HG02610 (cell line): ENCODE measurements around the gene COPE.

ENCODE experiments used
- ATAC-seq: cut with Tn5 transposase; IDR thresholded peaks from one replicate; pipeline ENCODE4 v1.9.1; 2021; ENCODE audit warnings: mild to moderate bottlenecking, moderate library complexity; ENCODE audit not compliant: unreplicated experiment

The COPE gene

DNA sequence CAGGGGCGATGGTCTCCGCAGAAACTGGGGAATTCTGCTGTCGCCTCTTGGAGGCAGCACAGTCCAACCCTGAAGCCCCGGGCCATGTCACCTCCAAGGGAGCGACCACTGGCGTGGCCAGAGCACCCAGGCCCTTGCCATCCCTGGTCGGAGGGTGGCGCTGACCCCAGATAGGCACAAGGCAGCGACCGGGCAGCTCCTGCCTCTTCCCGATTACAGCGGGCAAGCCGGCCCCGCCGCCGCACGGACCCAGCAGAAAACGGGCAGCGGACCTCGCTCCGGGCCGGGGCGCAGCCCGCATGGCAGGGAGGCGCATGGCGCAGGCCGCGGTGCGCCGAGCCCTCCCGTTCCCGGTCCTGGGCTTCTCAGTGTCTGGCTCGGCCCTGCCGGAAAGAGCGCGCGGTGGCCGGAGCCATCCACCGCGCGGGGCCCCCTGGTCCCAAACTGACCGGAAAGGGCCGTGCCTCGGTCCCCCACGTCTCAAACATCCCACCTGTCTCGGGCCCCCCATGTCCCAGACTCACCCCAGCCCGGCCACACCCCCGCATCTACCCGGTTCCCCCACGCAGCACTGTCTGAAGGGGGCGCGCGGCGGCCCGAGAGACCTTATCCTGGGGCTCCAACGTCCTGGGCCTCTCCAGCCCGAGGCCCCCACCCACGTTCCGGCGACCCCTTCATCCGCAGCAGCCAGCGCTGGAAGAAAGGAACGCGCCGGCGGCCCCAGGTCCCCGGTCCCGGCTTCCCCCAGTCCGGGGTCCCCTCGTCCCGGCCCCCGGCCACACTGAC is 24.0 kb downstream of the COPE start:
- ATAC-seq = no peak

DNA sequence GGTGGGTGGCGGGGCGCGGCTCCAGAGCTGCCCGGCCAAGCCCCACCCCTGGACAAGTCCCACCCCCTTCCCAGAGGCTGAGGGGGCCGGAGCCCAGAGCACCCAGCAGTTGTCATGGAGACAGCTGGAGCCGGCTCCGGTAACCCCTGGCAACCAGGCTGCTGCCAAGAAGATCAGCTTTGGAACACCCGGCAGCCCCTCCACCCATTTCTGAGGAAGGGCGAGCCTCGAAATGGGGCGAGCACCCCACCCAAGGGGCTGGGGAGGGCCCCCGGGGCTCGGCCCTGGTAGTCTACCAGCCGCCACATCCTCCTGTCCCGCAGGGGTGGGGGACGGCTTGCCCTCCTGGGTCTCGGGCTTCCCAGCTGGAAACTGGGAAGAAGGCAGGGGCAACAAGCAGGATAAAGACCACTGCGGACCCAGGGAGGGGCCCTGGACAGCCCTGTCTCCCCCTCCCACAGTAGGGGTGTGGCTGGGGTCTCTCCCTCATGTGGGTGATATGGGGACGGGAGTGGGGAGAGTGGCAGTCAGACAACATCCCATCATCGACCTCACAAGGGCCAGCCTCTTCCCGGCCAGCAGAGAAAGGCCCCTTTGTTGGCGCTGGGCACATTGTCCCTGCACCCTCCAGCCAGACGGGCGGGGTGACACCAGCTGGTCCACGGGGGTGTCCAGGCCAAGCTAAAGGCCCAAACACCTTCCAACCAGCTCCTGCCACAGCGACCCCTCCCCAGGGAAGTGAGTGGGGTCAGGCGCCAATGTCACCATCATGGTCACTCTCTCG is 24.7 kb downstream of the COPE start:
- no peak for ATAC-seq

GRCh38 chr19:18893587-18894253 is 25.5 kb downstream of the COPE start:
- ATAC-seq = no peak

GRCh38 chr19:18889949-18890745 is 29.0 kb downstream of the COPE start:
- no peak for ATAC-seq

DNA sequence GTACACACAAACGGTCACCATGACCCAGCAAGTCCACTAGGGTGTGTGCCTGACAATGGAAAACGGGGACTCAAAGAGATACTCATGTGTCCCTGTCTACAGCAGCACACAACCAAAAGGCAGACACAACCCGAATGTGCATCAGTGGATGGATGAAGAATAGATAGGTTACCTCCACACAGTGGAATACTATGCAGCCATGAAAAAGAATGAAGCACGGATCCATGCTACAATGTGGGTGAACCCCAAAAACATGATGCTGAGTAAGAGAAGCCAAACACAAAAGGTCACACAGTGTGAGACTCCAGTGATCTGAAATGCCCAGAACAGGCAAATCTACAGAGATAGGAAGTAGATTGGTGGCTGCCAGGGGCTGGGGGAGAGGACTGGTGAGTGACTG is 32.2 kb downstream of the COPE start:
- no peak for ATAC-seq

- ATAC-seq = no peak
These were observed 35.5 kb downstream of the COPE start for GRCh38 chr19:18883526-18884304.

GRCh38 chr19:18881491-18881890 is 37.7 kb downstream of the COPE start:
- ATAC-seq = no peak

- ATAC-seq = no peak
These were observed 39.4 kb downstream of the COPE start for GRCh38 chr19:18879579-18880373.

GRCh38 chr19:18878858-18879578 is 40.2 kb downstream of the COPE start:
- ATAC-seq = no peak

DNA sequence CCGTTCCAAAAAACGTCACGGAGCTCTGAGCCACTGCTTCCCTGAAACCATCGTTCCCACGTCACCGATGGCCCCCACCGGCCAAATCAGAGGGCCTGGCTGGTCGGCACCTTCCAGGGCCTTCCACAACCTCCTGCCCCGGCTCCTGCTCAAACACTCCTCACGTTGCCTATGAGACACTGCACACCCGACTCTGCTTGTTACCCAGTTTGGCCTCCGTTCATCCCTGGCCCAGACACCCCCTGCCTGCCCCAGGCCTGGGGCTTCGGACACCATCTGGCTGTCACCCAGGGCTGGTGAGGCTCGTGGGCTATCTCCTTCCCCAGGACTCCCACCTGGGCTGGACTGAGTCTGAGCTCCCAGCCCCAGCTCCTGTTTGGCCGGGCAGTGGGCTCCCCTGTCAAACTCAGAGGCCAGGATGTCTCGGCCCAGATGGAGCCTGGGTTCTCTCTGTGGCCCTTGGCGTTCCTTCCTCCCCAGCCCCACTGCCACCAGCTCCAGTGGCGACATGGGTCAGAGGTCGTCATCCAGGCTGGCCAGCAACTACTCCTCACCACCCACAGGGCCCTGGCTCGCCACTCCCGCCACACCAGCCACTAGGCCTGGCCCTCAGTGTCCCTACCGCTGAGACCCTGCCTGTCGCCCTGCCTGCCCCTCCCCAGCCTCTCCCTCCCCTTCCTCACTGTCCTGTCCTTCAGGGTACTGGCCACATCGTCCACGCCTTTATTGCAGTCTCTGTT is 41.0 kb downstream of the COPE start:
- no peak for ATAC-seq

DNA sequence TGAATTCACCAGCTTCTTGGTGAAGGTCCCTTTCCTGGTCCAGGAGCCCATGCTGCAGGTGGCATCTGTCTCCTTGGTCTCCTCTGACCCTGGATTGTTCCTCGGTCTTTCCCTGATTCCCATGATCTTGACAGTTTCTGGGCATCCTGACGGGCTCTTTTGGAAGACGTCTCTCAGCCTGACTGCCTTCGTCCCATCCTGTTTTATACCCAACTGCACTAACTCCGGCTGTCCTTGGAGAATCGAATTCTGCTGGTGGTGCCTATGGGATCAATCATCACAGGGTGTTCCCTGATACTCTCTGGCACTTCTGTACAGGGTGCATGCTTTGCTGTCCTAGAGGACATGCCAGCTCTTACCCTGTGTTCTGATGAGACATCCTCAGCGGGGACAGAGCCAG is 42.3 kb downstream of the COPE start:
- ATAC-seq = no peak

DNA sequence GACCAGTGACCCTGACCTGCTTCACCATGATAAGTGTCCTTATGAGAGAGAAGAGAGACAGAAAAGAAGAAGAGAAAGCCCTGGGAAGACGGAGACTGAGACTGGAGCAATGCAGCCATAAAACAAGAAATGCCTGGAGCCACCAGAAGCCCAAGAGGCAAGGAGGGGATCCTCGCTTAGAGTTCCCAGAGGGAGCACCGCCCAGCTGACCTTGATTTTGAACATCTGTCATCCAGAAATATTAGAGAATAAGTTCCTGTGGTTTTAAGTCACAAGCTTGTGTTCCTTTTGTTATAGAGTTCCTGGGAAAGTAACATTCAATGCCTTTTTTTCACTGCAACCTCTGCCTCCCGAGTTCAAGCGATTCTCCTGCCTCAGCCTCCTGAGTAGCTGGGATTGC is 43.5 kb downstream of the COPE start:
- no peak for ATAC-seq

- ATAC-seq = no peak
These were observed 47.6 kb downstream of the COPE start for GRCh38 chr19:18871543-18871942.

DNA sequence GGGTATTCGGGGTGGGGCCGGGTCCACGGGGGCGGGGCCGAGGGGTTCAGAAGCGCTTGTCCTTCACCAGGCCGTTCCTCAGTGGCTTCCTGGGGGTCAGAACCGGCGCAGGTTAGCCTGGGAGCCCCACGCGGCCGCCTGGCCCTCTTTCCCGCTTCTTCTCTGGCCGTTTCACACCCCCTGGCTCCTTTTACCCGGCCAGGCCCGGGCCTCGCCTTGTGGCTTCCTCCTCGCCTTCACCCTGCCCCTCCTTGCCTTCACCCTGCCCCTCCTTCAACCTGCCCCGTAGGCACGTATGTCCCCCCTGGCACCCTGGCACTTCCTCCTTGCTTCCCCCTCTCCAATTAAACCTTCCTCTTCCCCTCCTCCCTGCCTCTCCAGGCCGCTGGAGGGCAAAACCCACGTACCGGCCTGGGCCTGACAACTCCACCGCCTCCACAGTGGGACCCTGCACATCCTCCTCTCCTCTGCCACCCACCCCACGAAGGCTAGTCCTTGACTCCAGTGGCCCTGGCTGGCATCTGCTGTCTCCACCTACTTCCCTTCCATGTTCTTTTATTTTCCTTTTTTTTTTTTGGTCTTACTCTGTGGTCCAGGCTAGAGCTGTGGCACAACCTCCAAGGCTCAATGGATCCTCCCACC is 48.5 kb downstream of the COPE start:
- ATAC-seq = no peak

GRCh38 chr19:18869781-18870530 is 49.2 kb downstream of the COPE start:
- ATAC-seq = no peak

GRCh38 chr19:18869023-18869618 is 50.1 kb downstream of the COPE start:
- no peak for ATAC-seq
